ENCODE measurements around the gene CPA5.
A peak's percentile ranks its signal among the peaks of the same experiment; 100 is the strongest.

CPA5 gene

GRCh38 chr7:130418306-130418705 is 73.7 kb downstream of the CPA5 start:
- Histone ChIP-seq H3K9ac (ENCODE audit: low read depth, low read length) (no peak overlapping the region), H3K4me1 (ENCODE audit: insufficient read depth, low read length) (peaks cover 51% of the 10 kb centered on the region), H3K79me2 (ENCODE audit: insufficient read depth, low read length) (no peaks in the 10 kb centered on the region), H3K4me2 (ENCODE audit: insufficient read depth, low read length) (no peak overlapping the region), H3K27me3 (ENCODE audit: insufficient read depth, low read length, poor library complexity) (no peaks in the 10 kb centered on the region), H2AFZ (ENCODE audit: low read depth, low read length) (peak overlapping the region; percentile 12; the same call in 1 of the 2 replicates), H3K4me3 (ENCODE audit: low read depth in 1 of 2, low read length in 2 of 2) (no peak overlapping the region), H3K27ac (ENCODE audit: low read length) (peak overlapping the region; percentile 66), H3K36me3 (ENCODE audit: insufficient read depth, low read length) (no peaks in the 10 kb centered on the region; the same call in 1 of the 2 replicates), H4K20me1 (ENCODE audit: insufficient read depth, low read length) (no peaks in the 10 kb centered on the region), H3K9me3 (ENCODE audit: insufficient read depth, low read length, severe bottlenecking) (no peaks in the 10 kb centered on the region)
- no peak for ATAC-seq (ENCODE audit: insufficient read depth, low read depth)
- DNase-seq = no peak
- TF ChIP-seq CTCF (IDR thresholded peaks at IDR 0.05; ENCODE audit: borderline replicate concordance, extremely low read depth, low read length, poor library complexity, severe bottlenecking) (no peak), EZH2 (IDR thresholded peaks at IDR 0.05; ENCODE audit: borderline replicate concordance, low read depth, low read length, severe bottlenecking) (no peak)
